GM12878 (cell line): ENCODE results near the gene GALK1. TPM values are rescaled to one million over a fixed set of nuclear protein-coding genes. Genes with fewer than 3 reads are reported as not detected.

Source experiments
- CBX5 ChIP-seq: sonication (generic); IDR thresholded peaks from 2 replicates; pipeline ENCODE4 v1.6.1; 2016; ENCODE audit warnings: low read depth, moderate library complexity, mild to moderate bottlenecking, inconsistent platforms
- CUX1 ChIP-seq: IDR thresholded peaks from 2 replicates; pipeline ENCODE4 v1.6.1; 2012; ENCODE audit warnings: improper control_type of control experiment, low read depth, low read length; ENCODE audit not compliant: insufficient replicate concordance
- E2F8 ChIP-seq: fragments of 450-650 bp; IDR thresholded peaks from 2 replicates; pipeline ENCODE4 v1.6.1; 2018; ENCODE audit warnings: mild to moderate bottlenecking, low read depth, moderate library complexity; ENCODE audit not compliant: partially characterized antibody
- HCFC1 ChIP-seq: fragments of 150-350 bp; IDR thresholded peaks from 2 replicates; pipeline ENCODE4 v1.6.1; 2014; ENCODE audit warnings: low read length
- JUNB ChIP-seq: IDR thresholded peaks from 2 replicates; pipeline ENCODE4 v1.6.1; 2016; ENCODE audit warnings: antibody characterized with exemption, mild to moderate bottlenecking
- MTA3 ChIP-seq: IDR thresholded peaks from 2 replicates; pipeline ENCODE4 v1.6.1; 2012; ENCODE audit warnings: low read length, inconsistent platforms, borderline replicate concordance
- NR2F1 ChIP-seq: fragments of 450-650 bp; conservative IDR thresholded peaks from 2 replicates; pipeline ENCODE4 v1.6.1; 2017; ENCODE audit warnings: mild to moderate bottlenecking
- PAX8 ChIP-seq: fragments of 450-650 bp; IDR thresholded peaks from 2 replicates; pipeline ENCODE4 v1.6.1; 2017; ENCODE audit warnings: mild to moderate bottlenecking, moderate library complexity
- PRDM15 ChIP-seq: fragments of 450-650 bp; formaldehyde crosslinking; IDR thresholded peaks from 2 replicates; pipeline ENCODE4 v1.4.0; 2020; ENCODE audit warnings: mild to moderate bottlenecking, moderate library complexity
- SMAD5 ChIP-seq: IDR thresholded peaks from 2 replicates; pipeline ENCODE4 v1.6.1; 2016; ENCODE audit warnings: antibody characterized with exemption, low read depth
- SMARCA5 ChIP-seq: fragments of 450-650 bp; IDR thresholded peaks from 2 replicates; pipeline ENCODE4 v1.6.1; 2017; ENCODE audit warnings: mild to moderate bottlenecking
- SMC3 ChIP-seq: IDR thresholded peaks from 2 replicates; pipeline ENCODE4 v1.6.1; 2011; ENCODE audit warnings: low read length, improper control_type of control experiment, borderline replicate concordance
- SRF ChIP-seq, 2 experiments: IDR thresholded peaks; 2 replicates each; pipeline ENCODE4 v1.6.1; 2011; ENCODE audit warnings: low read depth in 2 of 2, low read length in 2 of 2, mild to moderate bottlenecking in 1 of 2, moderate library complexity in 1 of 2
- STAT1 ChIP-seq: fragments of 450-650 bp; conservative IDR thresholded peaks from 2 replicates; pipeline ENCODE4 v1.6.1; 2014; ENCODE audit warnings: antibody characterized with exemption, mild to moderate bottlenecking
- TARDBP ChIP-seq: IDR thresholded peaks from 2 replicates; pipeline ENCODE4 v1.6.1; 2016; ENCODE audit warnings: borderline replicate concordance
- TCF12 ChIP-seq: IDR thresholded peaks from 2 replicates; pipeline ENCODE4 v1.6.1; 2011; ENCODE audit warnings: low read depth, mild to moderate bottlenecking, low read length
- TCF7 ChIP-seq: IDR thresholded peaks from 2 replicates; pipeline ENCODE4 v1.6.1; 2014; ENCODE audit warnings: antibody characterized with exemption, borderline replicate concordance
- USF1 ChIP-seq: IDR thresholded peaks from 2 replicates; pipeline ENCODE4 v1.6.1; 2011; ENCODE audit warnings: borderline replicate concordance, low read depth, mild to moderate bottlenecking, moderate library complexity, mixed read lengths, low read length; ENCODE audit not compliant: insufficient read depth; ENCODE audit errors: extremely low read length
- polyA plus RNA-seq, 11 experiments: library from polyadenylated mRNA; depleted of rRNA in 4 of 11; unstranded in 6 of 11; stranded (reverse) in 5 of 11; fragments of >200 nt; fragmentation: Nextera tagmentation in 4 of 11; fragmentation: Illumina TruSeq in 1 of 11; extraction: Ambion mirVana in 4 of 11; extraction: Trizol in 1 of 11; gene quantifications; 1 replicate in 1 of 11; 2 replicates in 10 of 11; pipeline versions ENCODE4 v1.2.1 to v1.2.3, GENCODE V29; 2011 to 2016; ENCODE audit warnings: inconsistent platforms in 2 of 11, missing spikeins in 2 of 11, low read depth in 1 of 11
- total RNA-seq, 4 experiments: library from RNA; depleted of rRNA in 3 of 4; stranded (reverse); fragments of >200 nt in 3 of 4; fragmentation: Illumina TruSeq in 1 of 4; extraction: Trizol in 1 of 4; gene quantifications; 2 replicates each; pipeline versions ENCODE4 v1.2.1 to v1.2.3, GENCODE V29; 2013 to 2021

The GALK1 gene
- total and polyA plus RNA-seq, 10 of the 15 experiments (the other 5 are each of a cell fraction or from before 2014, with no cell fraction given), result 0.21 to 43.8 (median 21.4) TPM

GRCh38 chr17:75778861-75779249 lies 13.9 kb upstream of the GALK1 start (continued):
- TF ChIP-seq CUX1 (no peak), SMARCA5 (peak; percentile 65; the same call in 1 of the 2 replicates), TARDBP (no peak), JUNB (no peak), PAX8 (no peak), CBX5 (0 out of 2 replicates have a peak, but pooled peaks have one; percentile 16), TCF7 (no peak), MTA3 (no peak), NR2F1 (no peak), USF1 (no peak), SRF (IDR thresholded peaks at IDR 0.05; ENCODE audit: low read depth in 2 of 2, low read length in 2 of 2) (no peak), E2F8 (no peak), SMC3 (no peak), HCFC1 (no peak), TCF12 (peak; percentile 85), PRDM15 (CRISPR knock-in tag) (peak; percentile 71; the same call in 1 of the 2 replicates), SMAD5 (peak; percentile 58; the same call in 1 of the 2 replicates), STAT1 (no peak)
